Measurements from ENCODE around the gene HACL1.

HACL1 gene

GRCh38 chr3:15522016-15522415 lies 79.4 kb downstream of the HACL1 start:
- DNase-seq = no peak

- no peak for DNase-seq
These were observed 79.8 kb downstream of the HACL1 start, which contains the start of gene COLQ for GRCh38 chr3:15521573-15521965. COLQ (minus strand) TSS chr3:15521706; CDS start chr3:15521625, 81 bp downstream.

GRCh38 chr3:15520804-15521572 lies 80.4 kb downstream of the HACL1 start:
- DNase-seq = no peak

GRCh38 chr3:15520185-15520584 lies 81.2 kb downstream of the HACL1 start:
- peak in 1 of 2 experiments; percentile 45 for DNase-seq

GRCh38 chr3:15519096-15519495 lies 82.3 kb downstream of the HACL1 start:
- DNase-seq = no peak

GRCh38 chr3:15514663-15515340 lies 86.6 kb downstream of the HACL1 start:
- no peak for DNase-seq

- DNase-seq = no peak
These were observed 87.3 kb downstream of the HACL1 start for GRCh38 chr3:15513810-15514662.

- DNase-seq = no peak
These were observed 88.3 kb downstream of the HACL1 start for GRCh38 chr3:15513116-15513515.

GRCh38 chr3:15512166-15512565 lies 89.2 kb downstream of the HACL1 start:
- no peak for DNase-seq

- DNase-seq = no peak
These were observed 90.2 kb downstream of the HACL1 start for GRCh38 chr3:15511156-15511555.
